BLaER1 (cell line): Measurements from ENCODE around the gene KHDRBS1.
"Not testable (repeated sequence)": the region's sequence is repeated elsewhere in the genome, so short reads cannot be mapped to it uniquely, and the experiment has no call there.

Experiments used
- H3K27ac ChIP-seq: shearing (Covaris generic); formaldehyde crosslinking; 2 replicates; pipeline ENCODE4 v1.8.1; 2022
- H3K27me3 ChIP-seq: shearing (Covaris generic); formaldehyde crosslinking; 2 replicates; pipeline ENCODE4 v1.8.1; 2022
- H3K36me3 ChIP-seq: shearing (Covaris generic); formaldehyde crosslinking; 2 replicates; pipeline ENCODE4 v1.8.1; 2022
- H3K4me1 ChIP-seq: shearing (Covaris generic); formaldehyde crosslinking; 2 replicates; pipeline ENCODE4 v1.8.1; 2022
- H3K4me2 ChIP-seq: shearing (Covaris generic); formaldehyde crosslinking; 2 replicates; pipeline ENCODE4 v1.8.1; 2022
- H3K4me3 ChIP-seq: shearing (Covaris generic); formaldehyde crosslinking; 2 replicates; pipeline ENCODE4 v1.8.1; 2022
- H3K9ac ChIP-seq: shearing (Covaris generic); formaldehyde crosslinking; 2 replicates; pipeline ENCODE4 v1.8.1; 2022
- H3K9me3 ChIP-seq: shearing (Covaris generic); formaldehyde crosslinking; 2 replicates; pipeline ENCODE4 v1.8.1; 2022
- H4K20me1 ChIP-seq: shearing (Covaris generic); formaldehyde crosslinking; 2 replicates; pipeline ENCODE4 v1.8.1; 2022
- Cebpa-rat ChIP-seq: shearing (Covaris generic); IDR thresholded peaks from 2 replicates; pipeline ENCODE4 v1.8.1; 2022

Gene KHDRBS1

GRCh38 chr1:32007591-32007940 is 6.1 kb upstream of the KHDRBS1 start:
- Histone ChIP-seq H3K27ac (peak overlapping the region; percentile 59; the same call in 1 of the 2 replicates), H3K36me3 (no peaks in the 10 kb centered on the region), H3K4me3 (no peak overlapping the region), H3K9me3 (no peaks in the 10 kb centered on the region), H4K20me1 (no peaks in the 10 kb centered on the region), H3K4me2 (peak overlapping the region; percentile 64), H3K9ac (no peak overlapping the region; the same call in 1 of the 2 replicates), H3K4me1 (peaks cover 66% of the 10 kb centered on the region), H3K27me3 (no peaks in the 10 kb centered on the region)
- TF ChIP-seq Cebpa-rat: no peak

DNA sequence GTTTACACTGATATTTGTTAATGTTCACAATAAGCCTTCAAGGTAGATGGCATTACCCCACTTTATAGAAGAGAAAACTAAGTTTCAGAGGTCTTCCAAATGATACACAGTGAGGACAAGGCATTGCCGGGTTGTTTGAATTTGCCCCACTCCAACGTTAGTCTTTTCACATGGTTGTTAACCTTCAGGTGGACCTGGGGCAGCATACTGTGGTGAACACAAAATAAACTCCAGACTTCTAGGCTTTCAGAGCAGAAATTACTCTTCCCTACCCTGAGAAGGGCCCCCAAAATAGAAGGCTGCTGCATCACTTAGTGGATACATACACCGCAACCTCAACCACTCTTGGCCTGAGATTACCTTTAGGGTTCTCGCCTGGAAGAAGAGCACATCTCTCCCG is 3.4 kb upstream of the KHDRBS1 start:
- Histone ChIP-seq H3K27ac (no peak overlapping the region), H3K9ac (no peak overlapping the region), H3K36me3 (no peaks in the 10 kb centered on the region), H4K20me1 (peaks cover 14% of the 10 kb centered on the region), H3K4me2 (no peak overlapping the region), H3K4me3 (no peak overlapping the region), H3K4me1 (peaks cover 62% of the 10 kb centered on the region), H3K9me3 (no peaks in the 10 kb centered on the region), H3K27me3 (no peaks in the 10 kb centered on the region)
- TF ChIP-seq Cebpa-rat: no peak

DNA sequence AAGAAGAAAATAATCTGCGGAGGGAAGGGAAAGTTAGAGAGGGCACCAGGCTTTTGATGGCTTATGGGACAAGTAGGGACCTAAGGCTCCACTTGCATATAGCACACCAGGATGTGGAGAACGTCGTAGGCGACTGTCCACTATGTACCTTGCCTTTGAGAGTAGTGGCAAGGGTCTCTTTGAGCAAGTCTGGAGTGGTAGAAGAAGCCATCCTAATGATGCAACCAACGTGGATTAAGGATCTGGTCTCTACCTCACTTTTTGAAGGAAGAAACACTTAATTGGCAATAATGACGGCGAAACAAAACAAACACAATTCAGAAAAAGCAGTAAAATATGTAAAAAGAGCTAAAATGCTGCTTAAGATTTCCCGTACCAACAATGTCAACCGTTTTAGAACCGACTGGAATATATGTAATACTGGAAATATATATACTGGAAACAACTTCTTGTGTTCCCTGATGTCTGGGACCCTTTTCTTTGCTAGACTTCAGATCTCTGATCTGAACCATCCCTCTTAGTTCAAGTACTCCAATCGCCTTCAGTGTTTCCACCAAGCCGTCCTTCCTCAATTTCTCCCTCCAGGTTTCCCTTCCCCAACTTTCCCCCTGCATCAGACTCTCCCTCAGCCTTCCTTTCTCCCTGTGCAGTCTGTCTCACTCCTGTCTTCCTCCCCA is 821 bp upstream of the KHDRBS1 start:
- peaks cover 59% of the 10 kb centered on the region for H3K4me1 ChIP-seq
- H3K27me3 ChIP-seq: no peaks in the 10 kb centered on the region
- no peak for TF ChIP-seq Cebpa-rat

GRCh38 chr1:32014199-32014947 is 705 bp downstream of the KHDRBS1 start:
- Histone ChIP-seq H3K36me3 (peaks cover 37% of the 10 kb centered on the region), H3K27me3 (no peaks in the 10 kb centered on the region), H3K4me1 (peaks cover 59% of the 10 kb centered on the region), H3K9ac (peak overlapping the region; percentile 100), H3K9me3 (no peaks in the 10 kb centered on the region), H3K4me2 (peak overlapping the region; percentile 93), H4K20me1 (peaks cover 55% of the 10 kb centered on the region), H3K27ac (peak overlapping the region; percentile 100), H3K4me3 (peak overlapping the region; percentile 100)
- TF ChIP-seq Cebpa-rat: no peak

More for the DNA sequence above, 821 bp upstream of the KHDRBS1 start:
- Histone ChIP-seq H3K27ac (peak overlapping the region; percentile 100), H4K20me1 (peaks cover 40% of the 10 kb centered on the region), H3K4me3 (peak overlapping the region; percentile 100), H3K4me2 (peak overlapping the region; percentile 88), H3K36me3 (peaks cover 22% of the 10 kb centered on the region), H3K9ac (peak overlapping the region; percentile 88), H3K9me3 (no peaks in the 10 kb centered on the region)

GRCh38 chr1:32014948-32015273 is 1.2 kb downstream of the KHDRBS1 start:
- Histone ChIP-seq H4K20me1 (peaks cover 61% of the 10 kb centered on the region), H3K27ac (peak overlapping the region; percentile 100)

GRCh38 chr1:32020339-32020738 is 6.7 kb downstream of the KHDRBS1 start:
- H3K27me3 ChIP-seq: no peaks in the 10 kb centered on the region
- H3K4me1 ChIP-seq: peaks cover 96% of the 10 kb centered on the region
- H3K4me2 ChIP-seq: peak overlapping the region; percentile 63
- peak overlapping the region; percentile 29; the same call in 1 of the 2 replicates for H3K9ac ChIP-seq
- H3K9me3 ChIP-seq: no peaks in the 10 kb centered on the region
- no peak for TF ChIP-seq Cebpa-rat
- H3K36me3 ChIP-seq: peaks cover 96% of the 10 kb centered on the region
- no peak overlapping the region for H3K27ac ChIP-seq
- H4K20me1 ChIP-seq: peaks cover 100% of the 10 kb centered on the region
- no peak overlapping the region for H3K4me3 ChIP-seq

More at GRCh38 chr1:32014948-32015273, 1.2 kb downstream of the KHDRBS1 start:
- Histone ChIP-seq H3K4me2 (peak overlapping the region; percentile 93), H3K4me1 (peaks cover 61% of the 10 kb centered on the region), H3K4me3 (peak overlapping the region; percentile 100), H3K9ac (peak overlapping the region; percentile 100), H3K9me3 (no peaks in the 10 kb centered on the region), H3K36me3 (peaks cover 42% of the 10 kb centered on the region), H3K27me3 (no peaks in the 10 kb centered on the region)
- TF ChIP-seq Cebpa-rat: no peak

DNA sequence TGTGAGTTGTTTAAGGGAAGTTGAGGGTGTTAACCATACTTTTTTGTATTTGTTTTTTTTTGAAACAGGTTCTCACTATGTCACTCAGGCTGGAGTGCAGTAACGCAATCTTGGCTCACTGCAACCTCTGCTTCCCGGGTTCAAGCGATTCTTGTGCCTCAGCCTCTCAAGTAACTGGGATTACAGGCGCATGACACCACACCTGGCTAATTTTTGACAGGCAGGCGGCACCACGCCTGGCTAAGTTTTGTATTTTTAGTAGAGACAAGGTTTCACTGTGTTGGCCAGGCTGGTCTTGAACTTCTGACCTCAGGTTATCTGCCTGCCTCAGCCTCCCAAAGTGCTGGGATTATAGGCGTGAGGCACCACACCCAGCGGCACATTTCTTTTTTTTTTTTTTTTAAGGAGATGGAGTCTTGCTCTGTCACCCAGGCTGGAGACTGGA is 7.9 kb downstream of the KHDRBS1 start:
- not testable (repeated sequence) for H3K9me3 ChIP-seq, H3K4me3 ChIP-seq, H3K27me3 ChIP-seq, H3K27ac ChIP-seq, H3K9ac ChIP-seq
- H4K20me1 ChIP-seq: peaks cover 100% of the 10 kb centered on the region
- H3K4me2 ChIP-seq: peak overlapping the region; percentile 25
- H3K36me3 ChIP-seq: peaks cover 96% of the 10 kb centered on the region
- H3K4me1 ChIP-seq: peaks cover 98% of the 10 kb centered on the region

DNA sequence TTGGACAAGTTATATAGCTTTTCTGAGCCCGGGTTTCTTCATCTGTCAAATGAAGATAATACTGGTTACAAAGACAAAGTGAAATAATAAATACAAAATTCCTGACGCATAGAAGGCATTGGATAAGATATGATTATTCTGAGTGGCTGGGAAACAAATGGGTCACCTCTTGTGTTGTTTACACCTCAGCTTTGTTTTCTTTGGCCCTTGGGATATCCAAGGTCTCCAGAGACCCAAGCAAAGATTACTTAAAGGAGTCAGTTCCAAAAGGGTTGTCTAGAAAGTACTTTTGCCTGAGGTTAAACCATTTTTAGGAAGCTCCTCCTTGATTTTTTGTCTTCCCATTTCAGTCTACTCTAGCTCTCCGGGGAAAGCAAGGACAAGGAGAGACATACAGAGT is 9.7 kb downstream of the KHDRBS1 start:
- Histone ChIP-seq H3K27ac (no peak overlapping the region), H3K4me2 (peak overlapping the region; percentile 5; the same call in 1 of the 2 replicates), H3K4me3 (no peak overlapping the region), H3K9me3 (no peaks in the 10 kb centered on the region), H3K9ac (no peak overlapping the region), H4K20me1 (peaks cover 100% of the 10 kb centered on the region), H3K27me3 (no peaks in the 10 kb centered on the region), H3K36me3 (peaks cover 96% of the 10 kb centered on the region), H3K4me1 (peaks cover 87% of the 10 kb centered on the region)
- no peak for TF ChIP-seq Cebpa-rat

DNA sequence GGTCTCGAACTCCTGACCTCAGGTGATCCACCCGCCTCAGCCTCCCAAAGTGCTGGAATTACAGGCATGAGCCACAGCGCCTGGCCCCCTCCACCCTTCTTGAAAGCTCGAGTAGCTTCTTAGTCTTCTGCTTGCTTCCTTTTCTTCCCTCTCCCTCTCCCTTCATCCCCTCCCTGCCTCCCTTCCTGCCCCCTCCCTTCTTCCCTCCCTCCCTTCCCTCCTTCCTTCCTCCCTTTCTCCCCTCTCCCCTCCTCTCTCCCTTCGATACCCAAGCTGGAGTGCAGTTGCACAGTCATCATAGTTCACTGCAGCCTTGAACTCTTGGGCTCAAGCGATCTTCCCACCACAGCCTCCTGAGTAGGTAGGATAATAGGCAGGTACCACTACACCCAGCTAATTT is 11.8 kb downstream of the KHDRBS1 start:
- peaks cover 100% of the 10 kb centered on the region for H4K20me1 ChIP-seq
- H3K27me3 ChIP-seq: no peaks in the 10 kb centered on the region
- peaks cover 82% of the 10 kb centered on the region for H3K4me1 ChIP-seq
- H3K4me2 ChIP-seq: peak overlapping the region; percentile 28; the same call in 1 of the 2 replicates
- H3K9me3 ChIP-seq: no peaks in the 10 kb centered on the region
- H3K4me3 ChIP-seq: no peak overlapping the region
- H3K9ac ChIP-seq: no peak overlapping the region
- TF ChIP-seq Cebpa-rat: no peak
- no peak overlapping the region for H3K27ac ChIP-seq
- peaks cover 94% of the 10 kb centered on the region for H3K36me3 ChIP-seq

DNA sequence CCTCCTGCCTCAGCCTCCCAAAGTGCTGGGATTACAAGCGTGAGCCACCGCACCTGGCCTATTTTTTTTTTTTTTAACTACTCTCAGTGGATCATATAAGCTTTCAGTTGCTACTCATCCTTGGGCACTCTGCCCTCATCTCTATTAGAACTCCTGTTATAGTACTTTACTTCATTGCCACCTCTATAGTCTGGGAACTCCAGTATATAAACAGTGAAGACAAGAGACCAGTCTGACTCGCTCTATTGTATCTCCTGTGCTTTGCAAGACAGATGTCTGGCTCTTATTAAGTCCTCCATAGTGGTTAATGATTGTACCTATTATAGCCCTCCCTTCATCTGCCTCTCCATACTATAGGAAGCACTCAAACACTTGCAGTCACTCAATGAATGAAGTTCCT is 15.1 kb downstream of the KHDRBS1 start:
- Histone ChIP-seq H3K27ac (no peak overlapping the region), H3K36me3 (peaks cover 62% of the 10 kb centered on the region), H3K9ac (no peak overlapping the region), H3K27me3 (no peaks in the 10 kb centered on the region), H3K9me3 (no peaks in the 10 kb centered on the region), H3K4me2 (no peak overlapping the region), H4K20me1 (peaks cover 100% of the 10 kb centered on the region), H3K4me1 (peaks cover 58% of the 10 kb centered on the region), H3K4me3 (no peak overlapping the region)
- no peak for TF ChIP-seq Cebpa-rat
